A673 (cell line): ENCODE results near the gene ITGB8. TPM values are rescaled to one million over a fixed set of nuclear protein-coding genes. Genes with fewer than 3 reads are reported as not detected.

Experiments used
- BruUV-seq: library from RNA; stranded (reverse); fragments of 400-500 nt; replicated peaks from 2 replicates; lab custom pipeline; 2021; lab: Mats Ljungman, UMichigan
- CTCF ChIA-PET: fragments of 300-600 bp; sonication (Branson Sonifier 250); formaldehyde crosslinking; loops from one replicate; lab custom pipeline; 2022; ENCODE audit warnings: antibody characterized with exemption; lab: Charles Lee
- POLR2A ChIA-PET: fragments of 300-600 bp; sonication (Branson Sonifier 250); formaldehyde crosslinking; loops from one replicate; lab custom pipeline; 2022; ENCODE audit warnings: antibody characterized with exemption; ENCODE audit not compliant: low non-redundant PET; lab: Charles Lee
- DNase-seq: peaks from one replicate; pipeline ENCODE4 v3.0.0-alpha.2; 2015; ENCODE audit warnings: low spot score
- H3K27ac ChIP-seq: fragments of 200-600 bp; sonication (generic); 2 replicates; pipeline ENCODE4 v1.5.1; 2016; ENCODE audit warnings: mixed run types, low read depth, mild to moderate bottlenecking, mixed read lengths, antibody characterized with exemption, low read length; ENCODE audit not compliant: poor library complexity, severe bottlenecking
- H3K27me3 ChIP-seq: fragments of 200-600 bp; sonication (generic); replicated peaks from 2 replicates; pipeline ENCODE4 v1.6.1; 2017; ENCODE audit warnings: mixed run types, low read depth, mild to moderate bottlenecking, mixed read lengths, antibody characterized with exemption, low read length; ENCODE audit not compliant: insufficient read depth, poor library complexity
- H3K36me3 ChIP-seq: fragments of 200-600 bp; sonication (generic); 2 replicates; pipeline ENCODE4 v1.6.1; 2016; ENCODE audit warnings: mixed run types, mild to moderate bottlenecking, mixed read lengths, antibody characterized with exemption, low read length; ENCODE audit not compliant: insufficient read depth, poor library complexity, severe bottlenecking
- H3K4me1 ChIP-seq: fragments of 200-600 bp; sonication (generic); 2 replicates; pipeline ENCODE4 v1.6.1; 2017; ENCODE audit warnings: mixed run types, mild to moderate bottlenecking, mixed read lengths, antibody characterized with exemption, low read length; ENCODE audit not compliant: insufficient read depth, poor library complexity, severe bottlenecking
- H3K4me3 ChIP-seq: fragments of 200-600 bp; sonication (generic); 2 replicates; pipeline ENCODE4 v1.5.1; 2016; ENCODE audit warnings: low read depth, mixed run types, mild to moderate bottlenecking, mixed read lengths, low read length; ENCODE audit not compliant: poor library complexity, severe bottlenecking
- H3K9me3 ChIP-seq: fragments of 200-600 bp; sonication (generic); 2 replicates; pipeline ENCODE4 v1.6.1; 2016; ENCODE audit warnings: mixed run types, low read depth, mild to moderate bottlenecking, mixed read lengths, antibody characterized with exemption, low read length; ENCODE audit not compliant: poor library complexity, severe bottlenecking
- CTCF ChIP-seq: fragments of 300-800, 200-600 bp; sonication (generic); conservative IDR thresholded peaks from 2 replicates; pipeline ENCODE4 v1.5.1; 2017; ENCODE audit warnings: low read depth, mild to moderate bottlenecking, antibody characterized with exemption, low read length, moderate library complexity, mixed read lengths
- EZH2 ChIP-seq: fragments of 200-600 bp; sonication (generic); IDR thresholded peaks from 2 replicates; pipeline ENCODE4 v1.6.1; 2017; ENCODE audit warnings: borderline replicate concordance, low read depth, mild to moderate bottlenecking, mixed read lengths, antibody characterized with exemption, low read length; ENCODE audit not compliant: poor library complexity, severe bottlenecking
- intact Hi-C: fragments of 100-400 bp; cut with micrococcal nuclease; formaldehyde crosslinking; loops from one replicate; pipeline ENCODE4 v1.10.0; 2022; ENCODE audit not compliant: unreplicated experiment
- total RNA-seq: library from RNA; stranded (reverse); gene quantifications from 2 replicates; pipeline ENCODE4 v1.2.3, GENCODE V29; 2021

ITGB8 gene
- total RNA-seq, 1 experiment from 2014 or later, result 1.3 TPM

DNA sequence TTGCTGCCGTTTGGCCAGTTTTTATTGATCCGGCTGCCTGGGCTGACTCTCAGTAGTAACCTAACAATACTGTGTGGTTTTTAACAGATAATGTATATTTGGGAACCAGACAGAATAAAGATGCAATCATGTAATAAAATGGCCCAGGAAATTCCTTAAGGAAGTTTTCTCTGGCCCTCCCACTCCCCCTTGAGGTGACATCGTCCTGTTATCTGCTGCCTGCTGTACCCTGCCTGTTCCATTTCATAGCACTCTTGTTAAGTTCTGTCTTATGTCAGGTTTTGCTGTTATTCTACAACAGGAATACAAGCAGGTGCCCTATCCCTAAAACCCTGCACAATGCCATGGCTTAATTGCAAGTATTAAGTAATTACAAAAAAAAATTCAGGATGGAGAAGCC, 12.5 kb downstream of the ITGB8 start:
- BruUV-seq, result no TSS peak
- no peak overlapping the region for H3K27ac ChIP-seq
- H3K4me1 ChIP-seq, result no peaks in the 10 kb centered on the region
- no peak for TF ChIP-seq EZH2
- TF ChIP-seq CTCF, result peak; percentile 37; the same call in 1 of the 2 replicates
- POLR2A ChIA-PET, result no interaction called here
- peak; percentile 29 for DNase-seq
- H3K27me3 ChIP-seq, result no peaks in the 10 kb centered on the region
- intact Hi-C loops, result no loop called here
- no peaks in the 10 kb centered on the region for H3K36me3 ChIP-seq
- H3K4me3 ChIP-seq, result no peak overlapping the region
- no peaks in the 10 kb centered on the region for H3K9me3 ChIP-seq
- CTCF ChIA-PET, result no interaction called here

DNA sequence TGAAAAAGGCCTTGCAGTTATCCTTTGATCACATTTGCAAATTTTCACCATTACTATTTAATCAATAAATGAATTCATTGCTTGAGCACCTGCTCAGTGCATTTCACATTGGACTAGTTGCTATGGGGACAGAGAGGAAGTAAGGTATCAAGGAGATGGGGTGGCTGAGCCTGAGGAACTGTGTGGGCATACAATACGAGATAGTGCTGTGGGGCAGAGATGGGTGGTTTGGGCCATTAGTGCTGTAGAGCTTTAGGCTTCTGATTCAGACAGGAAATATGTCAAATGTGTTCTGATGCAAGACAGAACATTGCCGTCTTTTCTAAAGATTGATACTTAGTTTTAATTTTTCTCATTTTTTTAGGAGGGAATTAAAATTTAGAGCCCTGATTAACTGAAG, 13.2 kb downstream of the ITGB8 start:
- Histone ChIP-seq H3K9me3 (no peaks in the 10 kb centered on the region), H3K4me3 (no peak overlapping the region), H3K27ac (no peak overlapping the region), H3K36me3 (no peaks in the 10 kb centered on the region), H3K4me1 (no peaks in the 10 kb centered on the region), H3K27me3 (no peaks in the 10 kb centered on the region)
- CTCF ChIA-PET, result interaction anchor here (0.6 kb wide), 1 partner anchor 84 kb away, joined by 4 read pairs; no protein-coding TSS in a partner anchor
- TF ChIP-seq CTCF (no peak), EZH2 (no peak)
- DNase-seq, result no peak
- POLR2A ChIA-PET, result no interaction called here
- BruUV-seq, result no TSS peak
- intact Hi-C loops, result no loop called here

DNA sequence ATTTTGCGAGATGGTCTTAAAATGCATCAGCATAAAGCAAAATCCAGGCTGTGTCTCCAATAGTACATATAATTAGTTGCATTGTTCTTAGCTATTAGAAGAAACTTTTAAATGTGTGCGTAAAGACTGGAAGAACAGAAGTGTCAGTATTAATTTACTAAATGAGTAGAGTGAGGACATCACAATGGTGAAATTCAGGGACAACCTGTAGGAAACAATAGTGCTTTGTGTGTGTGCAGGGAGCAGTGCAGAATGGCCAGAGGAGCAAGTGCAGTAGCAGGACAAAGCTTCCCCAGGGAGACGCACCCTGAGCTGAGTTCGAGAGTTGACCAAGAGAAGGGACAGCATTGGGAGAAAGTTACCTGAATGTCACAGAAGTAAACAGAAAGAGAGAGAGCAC, 13.7 kb downstream of the ITGB8 start:
- Histone ChIP-seq H3K27ac (no peak overlapping the region), H3K36me3 (no peaks in the 10 kb centered on the region), H3K4me1 (no peaks in the 10 kb centered on the region), H3K4me3 (no peak overlapping the region), H3K9me3 (no peaks in the 10 kb centered on the region), H3K27me3 (no peaks in the 10 kb centered on the region)
- no peak for TF ChIP-seq EZH2
- TF ChIP-seq CTCF, result no peak
- intact Hi-C loops, result no loop called here
- DNase-seq, result no peak
- POLR2A ChIA-PET, result no interaction called here
- CTCF ChIA-PET, result interaction anchor here (0.6 kb wide), 1 partner anchor 84 kb away, joined by 4 read pairs; no protein-coding TSS in a partner anchor
- no TSS peak for BruUV-seq
